Right lobe of liver (tissue), 4 donors: Measurements from ENCODE around the gene INMT.

Experiments used
- POLR2A ChIP-seq: fragments of 450-650 bp; IDR thresholded peaks from one replicate; pipeline ENCODE4 v1.6.1; 2017; ENCODE audit warnings: antibody characterized with exemption, mild to moderate bottlenecking
- TF ChIP-seq, protein P1 (sequence below), 4 donors: fragments of 200-600 bp in 3 of 4; fragments of 450-650 bp in 1 of 4; IDR thresholded peaks; one replicate each; pipeline versions ENCODE4 v1.5.1 to v1.8.0; 2016 to 2022; ENCODE audit warnings: antibody characterized with exemption in 4 of 4, mild to moderate bottlenecking in 2 of 4
- donor health status: DM: no; HTN: no; CAD: no.
- donor health status: DM: no; HTN: no; CAD: no.
- donor health status: DM: no; HTN: yes; CAD: no.

DNA sequence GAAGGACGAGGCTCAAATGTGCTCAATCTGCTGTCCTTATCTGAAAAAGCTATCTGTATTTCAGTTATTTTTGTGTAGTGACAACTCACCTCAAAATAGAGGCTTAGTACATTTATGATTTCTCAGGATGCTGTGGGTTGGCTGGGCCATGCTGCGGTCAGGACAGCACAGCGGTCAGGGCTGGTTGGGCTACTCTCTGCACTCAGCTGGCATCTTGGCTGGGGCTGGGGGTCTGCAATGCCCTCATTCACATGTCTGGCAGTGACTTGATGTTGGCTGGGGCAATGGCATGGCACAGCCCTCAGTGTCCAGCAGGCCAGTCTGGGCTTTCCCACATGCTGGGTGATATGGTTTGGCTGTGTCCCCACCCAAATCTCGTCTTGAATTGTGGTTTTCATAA, 15.6 kb upstream of the INMT start:
- TF ChIP-seq, protein P1, sequence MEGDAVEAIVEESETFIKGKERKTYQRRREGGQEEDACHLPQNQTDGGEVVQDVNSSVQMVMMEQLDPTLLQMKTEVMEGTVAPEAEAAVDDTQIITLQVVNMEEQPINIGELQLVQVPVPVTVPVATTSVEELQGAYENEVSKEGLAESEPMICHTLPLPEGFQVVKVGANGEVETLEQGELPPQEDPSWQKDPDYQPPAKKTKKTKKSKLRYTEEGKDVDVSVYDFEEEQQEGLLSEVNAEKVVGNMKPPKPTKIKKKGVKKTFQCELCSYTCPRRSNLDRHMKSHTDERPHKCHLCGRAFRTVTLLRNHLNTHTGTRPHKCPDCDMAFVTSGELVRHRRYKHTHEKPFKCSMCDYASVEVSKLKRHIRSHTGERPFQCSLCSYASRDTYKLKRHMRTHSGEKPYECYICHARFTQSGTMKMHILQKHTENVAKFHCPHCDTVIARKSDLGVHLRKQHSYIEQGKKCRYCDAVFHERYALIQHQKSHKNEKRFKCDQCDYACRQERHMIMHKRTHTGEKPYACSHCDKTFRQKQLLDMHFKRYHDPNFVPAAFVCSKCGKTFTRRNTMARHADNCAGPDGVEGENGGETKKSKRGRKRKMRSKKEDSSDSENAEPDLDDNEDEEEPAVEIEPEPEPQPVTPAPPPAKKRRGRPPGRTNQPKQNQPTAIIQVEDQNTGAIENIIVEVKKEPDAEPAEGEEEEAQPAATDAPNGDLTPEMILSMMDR (IDR thresholded peaks at IDR 0.05) = no peak
- TF ChIP-seq POLR2A = no peak
